NCI-H2196 (cell line): ENCODE measurements around the gene CHKA.

Source experiments
- DNase-seq: peaks from one replicate; lab custom pipeline; 2025; ENCODE audit not compliant: unreplicated experiment; lab: John Stamatoyannopoulos, UW

The CHKA gene

DNA sequence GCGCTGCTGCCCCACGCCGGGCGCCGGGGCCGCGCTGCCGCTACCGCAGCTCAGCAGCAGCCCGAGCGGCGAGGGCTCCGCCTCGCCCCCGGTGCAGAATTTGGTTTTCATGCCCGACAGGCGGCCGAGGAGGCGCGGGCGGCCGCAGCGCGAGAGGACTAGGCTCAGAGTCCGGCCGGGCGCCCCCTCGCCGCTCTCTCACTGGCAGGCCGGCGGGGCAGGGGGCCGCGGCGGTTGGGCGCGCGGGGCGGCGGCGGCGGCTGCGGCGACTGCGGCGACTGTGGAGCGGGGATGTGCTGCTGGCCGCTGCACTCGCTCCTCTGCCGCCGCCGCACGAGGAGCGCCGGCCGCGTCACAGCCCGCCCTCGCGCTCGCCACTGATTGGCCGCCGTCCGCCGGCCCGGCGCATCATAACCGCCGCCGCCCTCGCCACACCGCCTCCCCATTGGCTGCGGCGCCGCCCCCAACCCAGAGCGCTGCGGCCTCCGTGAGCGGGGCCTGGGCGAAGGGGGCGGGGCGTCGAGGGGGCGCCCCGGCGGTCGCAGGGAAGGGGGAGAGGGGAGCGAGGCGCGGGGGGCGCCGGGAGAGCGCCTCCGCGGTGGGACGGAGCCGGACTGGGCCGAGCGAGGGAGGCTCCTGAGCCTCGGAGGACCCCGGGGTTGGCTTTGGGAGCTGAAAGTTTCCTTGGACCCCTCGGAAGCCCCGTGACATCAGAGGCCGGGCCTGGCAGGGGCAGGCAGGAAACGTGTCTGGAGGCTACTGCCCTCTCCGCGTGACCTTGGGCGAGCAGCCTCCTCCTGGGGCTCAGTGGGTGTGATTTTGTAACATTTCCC is at the start of gene CHKA:
CHKA (minus strand) TSS at position 322 of the 833 bp plus-strand sequence; CDS start at position 111, 211 bp downstream.
- peak; percentile 94 for DNase-seq

DNA sequence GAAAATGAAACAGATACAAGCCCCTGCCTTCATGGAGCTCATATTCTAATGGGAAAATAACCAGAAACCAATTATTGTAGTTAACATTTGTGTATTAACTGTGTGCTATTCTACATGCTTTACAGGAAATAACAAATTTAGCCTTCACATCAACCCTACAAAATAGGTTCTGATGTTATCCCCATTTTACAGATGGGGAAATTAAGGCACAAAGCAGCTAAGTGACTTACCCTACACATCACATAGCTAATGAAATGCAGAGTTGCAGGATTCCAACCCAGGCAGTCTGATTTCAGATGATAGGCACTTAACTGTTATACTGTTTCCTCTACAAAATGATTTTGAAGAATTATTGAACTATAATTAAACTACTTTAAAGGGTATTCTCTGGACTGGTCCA is 48.3 kb upstream of the CHKA start:
- DNase-seq = no peak

DNA sequence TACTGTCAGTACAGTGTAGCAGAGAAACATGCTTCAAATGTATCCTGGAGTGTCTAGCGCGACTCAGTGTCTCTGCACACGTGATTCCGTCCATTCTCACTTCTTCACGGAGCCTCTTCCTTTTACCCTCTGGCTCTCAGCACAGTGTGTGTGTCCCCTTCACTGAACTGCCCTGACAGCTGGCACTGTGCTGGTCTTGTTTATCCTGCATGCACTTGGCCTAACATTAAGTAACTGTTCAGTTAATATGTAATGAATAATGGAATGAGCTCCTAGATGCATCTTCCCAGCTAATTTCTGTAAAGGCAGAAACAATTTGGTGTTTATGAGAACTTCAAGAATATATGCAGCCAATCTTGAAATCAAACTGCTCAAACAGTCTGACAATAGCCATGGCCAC is 47.5 kb upstream of the CHKA start:
- no peak for DNase-seq

DNA sequence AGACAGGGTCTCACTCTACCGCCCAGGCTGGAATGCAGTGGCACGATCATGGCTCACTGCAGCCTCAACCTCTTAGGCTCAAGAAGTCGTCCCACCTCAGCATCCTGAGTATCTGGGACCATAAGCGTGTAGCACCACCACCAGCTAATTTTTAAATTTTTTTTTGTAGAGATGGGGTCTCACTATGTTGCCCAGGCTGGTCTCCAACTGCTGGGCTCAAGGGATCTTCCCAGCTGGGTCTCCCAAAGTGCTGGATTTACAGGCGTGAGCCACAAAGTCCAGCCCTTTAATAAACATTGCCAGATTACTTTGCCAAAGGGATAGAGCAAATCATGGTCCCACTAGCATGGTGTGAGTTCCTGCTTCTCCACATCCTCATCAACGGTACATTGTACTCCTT is 46.3 kb upstream of the CHKA start:
- no peak for DNase-seq

DNA sequence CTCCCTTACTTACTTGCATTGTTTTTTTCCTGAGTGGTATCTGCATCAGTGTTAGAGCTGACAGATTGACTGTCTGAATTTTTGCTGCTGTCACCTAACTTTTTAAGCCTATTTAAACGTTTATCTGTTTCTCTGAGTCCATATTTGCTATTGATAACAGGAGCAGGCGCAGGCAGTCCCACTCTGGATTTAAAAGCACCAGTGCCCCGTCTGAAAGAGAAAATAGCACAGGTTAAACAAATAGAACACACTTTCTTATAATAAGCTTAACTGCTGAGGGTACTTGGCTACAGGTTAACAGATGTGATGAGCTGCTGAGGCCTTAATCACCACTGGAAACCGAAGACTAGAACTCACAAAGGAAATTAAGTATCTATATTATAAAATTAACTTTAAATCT is 45.8 kb upstream of the CHKA start:
- no peak for DNase-seq

DNA sequence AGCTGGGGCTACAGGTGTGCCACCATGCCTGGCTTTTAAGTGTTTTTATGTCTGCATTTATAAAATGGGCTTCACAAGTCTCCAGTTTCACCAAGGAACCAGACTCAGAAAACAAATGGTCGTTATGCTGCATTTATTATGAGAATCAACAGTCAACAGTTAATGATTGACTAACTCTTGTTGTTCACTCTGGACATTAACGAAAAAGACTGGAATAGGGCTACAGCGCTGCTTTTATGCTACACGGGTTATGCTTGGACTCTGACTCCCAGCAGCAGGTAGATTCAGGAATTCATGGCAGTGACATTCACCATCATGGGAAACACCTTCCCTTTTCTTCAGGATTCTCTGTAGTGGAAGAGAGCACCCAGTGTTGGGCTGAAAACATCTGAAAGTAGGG is 44.4 kb upstream of the CHKA start:
- DNase-seq = no peak

DNA sequence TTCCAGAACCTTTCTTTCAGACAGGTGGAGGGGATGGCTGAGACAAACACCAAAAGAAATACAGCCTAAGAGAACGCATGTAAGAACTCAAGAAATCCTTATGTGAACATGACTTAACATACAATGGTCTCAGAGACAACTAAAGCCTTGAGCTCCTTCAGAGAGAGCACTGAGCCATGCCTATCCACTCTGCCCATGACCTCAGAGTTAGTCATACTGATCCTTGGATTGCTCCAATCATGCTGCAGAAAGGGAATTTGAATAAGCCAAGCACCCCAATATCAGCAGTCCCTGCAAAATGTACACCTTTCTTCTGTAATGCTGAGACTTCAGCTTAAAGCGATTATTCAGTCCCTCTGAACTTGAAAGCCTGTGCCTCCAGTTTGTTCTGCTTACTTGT is 43.2 kb upstream of the CHKA start:
- no peak for DNase-seq

DNA sequence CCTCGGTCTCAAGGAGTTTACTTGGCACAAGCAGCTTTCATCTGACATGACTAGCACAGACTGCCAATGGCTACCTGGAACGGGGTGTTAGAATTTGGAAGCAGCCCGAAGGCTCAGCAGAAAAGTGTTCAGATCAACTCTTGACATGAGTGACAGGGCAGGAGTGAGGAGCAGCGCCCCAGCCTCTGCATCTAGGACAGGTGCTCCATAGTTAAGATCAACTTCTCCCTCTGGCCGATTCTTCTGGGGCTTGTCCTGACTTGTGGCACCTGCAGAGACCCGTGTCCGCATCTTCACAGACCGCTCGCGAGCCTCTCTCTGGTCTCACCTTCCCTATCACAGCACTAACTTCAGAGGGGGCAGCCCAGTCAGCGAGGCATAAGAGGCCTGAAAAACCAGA is 42.5 kb upstream of the CHKA start:
- no peak for DNase-seq

DNA sequence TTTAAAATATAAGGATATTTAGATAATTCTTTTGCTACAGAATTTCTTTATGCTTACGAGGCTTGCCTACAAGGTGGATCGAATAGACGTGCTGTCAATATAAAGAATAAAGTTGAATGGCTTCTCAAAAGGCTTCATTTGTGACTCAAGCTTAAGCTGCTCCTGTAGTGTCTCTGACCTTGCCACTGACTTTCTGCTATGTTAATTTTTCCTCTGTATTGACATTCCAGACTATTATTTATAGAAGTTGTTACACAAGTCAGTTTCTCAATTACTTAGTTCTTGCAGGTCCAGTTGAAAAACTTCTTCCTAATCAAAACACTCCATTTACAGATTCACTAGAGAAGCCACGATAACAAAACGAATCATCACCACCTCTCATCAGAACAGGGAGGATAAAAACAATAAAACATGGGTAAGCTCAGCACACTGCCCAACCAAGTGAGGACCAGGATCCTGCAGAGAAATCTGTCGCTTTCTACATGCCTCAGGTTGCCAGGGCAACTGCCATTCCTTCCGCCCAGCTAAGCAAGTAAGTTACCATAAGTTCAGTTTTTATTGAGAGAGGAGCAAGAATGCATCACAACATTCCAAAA is 39.0 kb upstream of the CHKA start:
- no peak for DNase-seq

DNA sequence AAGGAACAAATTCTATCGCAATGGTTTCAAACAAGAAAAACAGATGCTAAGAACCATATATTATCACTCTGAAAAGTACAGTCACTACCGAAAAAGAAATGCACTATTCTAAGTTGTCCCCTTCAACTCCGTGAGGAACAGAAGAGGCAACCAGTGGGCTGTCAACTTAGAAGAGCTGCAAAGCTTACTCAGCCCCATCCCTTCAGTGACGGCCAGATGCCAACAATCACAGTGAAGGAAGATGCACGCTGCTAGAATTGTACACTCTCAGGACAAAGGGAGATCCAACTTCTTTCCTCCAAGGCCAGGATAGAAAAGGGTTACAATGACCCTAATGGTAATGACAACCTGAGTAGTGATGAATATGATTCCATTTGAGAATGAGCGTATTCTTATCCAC is 38.5 kb upstream of the CHKA start:
- DNase-seq = no peak

DNA sequence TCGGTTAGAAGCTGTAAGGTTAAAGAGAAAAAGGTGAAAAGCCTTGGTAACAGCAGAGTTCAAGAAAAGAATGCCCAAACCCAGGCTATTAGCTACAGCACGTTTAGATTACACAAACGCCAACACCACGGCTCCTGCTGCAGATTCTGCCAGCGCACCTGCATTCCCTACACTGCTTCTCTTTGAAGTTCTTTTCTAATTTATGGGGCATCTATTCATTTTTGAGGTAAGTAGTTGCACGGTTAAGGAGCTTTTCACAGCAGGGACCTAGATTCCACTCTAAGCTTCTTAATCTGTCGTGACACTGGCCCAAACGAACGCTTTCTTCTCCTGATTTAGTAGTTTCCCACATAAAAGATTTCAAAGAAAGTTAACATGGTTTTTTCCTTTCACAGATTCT is 38.0 kb upstream of the CHKA start:
- DNase-seq = no peak

DNA sequence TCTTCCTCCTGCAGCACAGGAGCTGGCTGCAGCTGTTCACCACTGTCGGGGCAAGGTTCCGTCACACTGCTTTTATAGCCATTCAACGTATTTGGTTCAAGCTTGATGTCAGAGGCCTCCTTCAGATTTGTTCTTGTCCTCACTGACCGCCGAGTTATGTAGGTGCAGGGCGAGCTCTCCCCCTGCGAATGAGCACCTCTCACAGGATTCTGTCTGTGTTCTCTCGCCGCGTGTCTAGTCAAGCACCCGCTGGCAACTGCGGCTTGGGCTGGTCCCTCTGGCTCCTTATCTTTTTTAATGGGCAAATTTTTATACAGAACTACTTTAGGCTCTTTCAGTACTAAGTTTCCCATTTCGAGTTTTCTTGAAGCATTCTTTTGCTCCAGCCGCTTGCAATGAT is 37.4 kb upstream of the CHKA start:
- DNase-seq = no peak

DNA sequence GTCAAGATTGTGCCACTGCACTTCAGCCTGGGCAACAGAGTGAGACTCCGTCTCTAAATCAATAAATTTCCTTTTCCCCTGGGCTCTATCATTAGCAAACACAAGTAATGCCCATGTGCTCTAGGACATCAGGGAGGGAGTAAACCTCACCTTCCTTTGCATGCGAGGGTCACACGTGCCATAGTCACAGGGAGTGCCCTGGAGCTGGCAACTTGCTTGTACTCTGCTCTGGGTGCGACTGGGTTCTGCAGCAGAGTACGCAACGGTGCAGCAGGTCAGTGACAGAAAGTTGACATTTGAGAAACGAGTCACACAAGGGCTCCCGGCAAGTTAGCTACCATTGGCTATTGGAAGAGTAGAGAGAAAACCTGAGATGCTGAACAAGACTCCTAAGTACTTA is 32.6 kb upstream of the CHKA start:
- no peak for DNase-seq

DNA sequence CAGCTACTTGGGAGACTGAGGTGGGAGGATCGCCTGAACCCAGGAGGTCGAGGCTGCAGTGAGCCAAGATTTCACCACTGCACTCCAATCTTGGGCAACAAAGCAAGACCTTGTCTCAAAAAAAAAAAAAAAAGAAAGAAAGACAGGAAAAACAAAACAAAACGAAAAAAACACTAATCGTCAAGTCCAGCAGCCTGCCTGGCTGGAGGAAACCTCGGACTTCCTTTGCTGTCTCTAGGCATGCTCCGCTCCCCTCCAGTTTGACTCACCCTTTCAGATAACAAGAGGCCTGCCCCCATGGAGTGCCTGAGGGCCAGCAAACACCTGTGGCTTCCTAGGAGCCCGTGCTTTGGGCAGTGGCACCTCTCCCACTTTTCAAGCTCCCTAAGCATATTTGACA is 28.8 kb upstream of the CHKA start:
- DNase-seq = no peak

DNA sequence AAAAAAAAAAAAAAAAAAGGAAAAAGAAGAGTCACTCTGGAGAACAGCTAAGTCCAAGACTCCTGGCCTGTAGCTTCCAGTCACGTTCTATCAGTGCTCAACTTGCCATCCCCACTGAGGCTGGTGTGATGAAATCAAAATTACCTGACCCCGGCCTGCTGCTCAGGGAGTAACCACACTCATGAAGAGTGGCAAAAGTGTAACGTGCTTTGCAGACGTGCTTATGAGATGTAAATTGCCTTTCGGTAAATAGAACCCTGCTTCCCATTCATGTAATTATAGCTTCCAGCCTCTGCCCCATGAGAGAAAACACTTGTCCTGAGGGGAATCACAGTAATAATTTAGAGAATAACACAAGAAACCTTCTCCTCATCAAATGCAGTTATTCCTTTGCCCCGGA is 28.2 kb upstream of the CHKA start:
- no peak for DNase-seq

DNA sequence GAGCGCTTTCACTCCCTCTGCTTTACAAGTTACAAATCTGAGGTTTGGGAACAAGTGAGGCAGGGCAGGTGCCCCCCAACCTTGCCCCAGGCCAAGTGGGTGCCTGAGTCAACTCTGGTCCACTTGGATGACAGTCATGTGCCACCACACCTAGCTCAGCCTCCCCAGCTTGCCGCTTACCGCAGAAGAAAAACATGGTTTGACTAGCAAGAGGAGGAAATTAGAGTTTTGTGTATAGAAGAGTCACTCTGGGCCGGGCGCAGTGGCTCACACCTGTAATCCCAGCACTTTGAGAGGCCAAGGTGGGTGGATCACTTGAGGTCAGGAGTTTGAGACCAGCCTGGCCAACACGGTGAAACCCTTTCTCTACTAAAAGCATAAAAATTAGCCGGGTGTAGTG is 27.7 kb upstream of the CHKA start:
- DNase-seq = no peak

DNA sequence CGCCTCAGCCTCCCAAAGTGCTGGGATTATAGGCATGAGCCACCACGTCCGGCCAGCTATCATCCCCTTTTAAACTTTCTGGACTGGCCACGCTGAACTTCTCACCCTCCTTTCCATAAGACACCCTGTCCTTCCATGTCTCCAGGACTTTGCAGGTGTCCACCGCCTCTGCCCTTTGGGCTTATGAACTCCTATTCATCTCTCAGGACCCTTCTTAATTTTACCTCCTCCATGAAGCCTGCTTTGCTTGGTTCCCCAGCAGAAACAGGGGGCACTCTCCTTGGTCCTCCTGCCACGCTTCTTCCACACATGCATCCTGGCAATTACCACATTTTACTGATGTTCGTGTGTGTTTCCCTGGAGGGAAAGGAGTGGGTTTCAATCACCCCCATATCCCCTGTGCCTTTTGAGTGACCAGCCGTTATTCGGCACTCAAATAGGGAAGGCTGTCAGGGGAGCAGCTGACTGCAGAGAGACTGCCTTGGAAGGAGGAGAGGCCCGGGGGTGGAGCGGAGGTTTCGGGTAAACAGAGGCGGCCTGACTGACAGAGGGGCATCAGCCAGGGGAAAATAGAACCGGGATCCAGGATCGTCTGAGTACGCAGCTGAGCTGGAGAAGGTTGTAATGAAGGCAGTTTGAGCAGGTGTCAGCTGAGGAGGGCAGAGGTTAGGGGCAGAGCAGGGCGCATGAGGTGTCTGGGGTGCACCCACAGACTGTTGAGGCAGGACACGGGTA is 27.1 kb upstream of the CHKA start:
- no peak for DNase-seq

DNA sequence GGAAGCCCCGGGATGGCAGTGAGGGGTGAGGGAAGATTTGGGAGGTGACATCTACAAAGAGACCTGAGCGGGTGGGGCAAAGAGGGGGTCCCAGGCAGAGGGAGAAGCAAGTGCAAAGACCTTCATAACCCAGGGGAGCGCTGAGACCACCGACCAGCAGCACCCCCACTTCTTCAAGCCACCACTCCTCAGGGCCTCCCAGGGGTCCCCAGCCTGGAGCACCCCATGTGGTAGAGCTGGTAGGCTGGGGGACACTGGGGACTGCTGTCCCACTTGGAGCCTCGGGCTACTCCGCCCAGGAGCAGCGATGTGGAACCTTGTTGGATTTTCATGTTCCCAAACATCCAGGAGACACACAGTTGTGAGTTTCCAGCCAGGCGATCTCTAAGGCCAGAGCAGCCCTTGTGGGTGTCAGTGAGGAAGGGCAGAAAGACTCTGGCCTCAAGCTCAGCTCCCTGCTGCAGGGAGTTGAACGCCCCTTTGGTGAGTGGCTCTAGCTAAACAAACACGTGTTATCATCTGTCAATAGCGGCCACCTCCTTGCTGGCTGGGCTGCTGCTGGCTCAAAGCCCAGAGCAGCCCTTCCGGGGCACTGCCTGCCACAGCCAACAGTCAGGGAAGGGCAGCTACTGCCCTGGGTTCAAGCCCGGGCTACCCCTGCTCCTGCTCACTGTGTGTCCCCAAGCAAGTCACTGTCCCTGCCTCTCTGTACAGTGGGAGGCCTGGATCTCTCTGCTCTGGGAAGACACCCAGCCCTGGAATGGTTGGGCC is 25.7 kb upstream of the CHKA start:
- peak; percentile 91 for DNase-seq

DNA sequence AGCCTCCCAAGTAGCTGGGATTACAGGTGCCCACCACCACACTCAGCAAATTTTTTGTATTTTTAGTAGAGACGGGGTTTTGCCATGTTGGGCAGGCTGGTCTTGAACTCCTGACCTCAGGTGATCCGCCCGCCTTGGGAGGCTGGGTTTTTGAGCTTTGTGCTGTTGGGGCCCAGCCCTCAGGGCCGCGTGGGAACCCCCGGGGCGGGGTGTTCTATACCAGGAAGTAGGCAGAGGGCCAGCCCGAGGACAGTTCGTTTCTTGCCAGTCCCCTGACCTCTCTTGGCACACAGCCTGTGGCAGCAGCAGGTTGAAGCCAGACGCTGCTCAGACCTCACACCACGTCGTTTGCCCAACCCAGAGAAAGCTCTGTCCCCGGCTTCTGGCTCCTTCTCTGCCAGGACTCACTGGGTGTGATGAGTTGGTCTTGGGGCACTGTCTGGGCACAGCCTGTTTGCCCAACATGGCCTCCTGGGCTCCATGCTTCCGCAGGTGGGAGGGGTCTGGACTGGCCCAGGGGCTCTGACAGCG is 24.9 kb upstream of the CHKA start:
- peak; percentile 96 for DNase-seq

DNA sequence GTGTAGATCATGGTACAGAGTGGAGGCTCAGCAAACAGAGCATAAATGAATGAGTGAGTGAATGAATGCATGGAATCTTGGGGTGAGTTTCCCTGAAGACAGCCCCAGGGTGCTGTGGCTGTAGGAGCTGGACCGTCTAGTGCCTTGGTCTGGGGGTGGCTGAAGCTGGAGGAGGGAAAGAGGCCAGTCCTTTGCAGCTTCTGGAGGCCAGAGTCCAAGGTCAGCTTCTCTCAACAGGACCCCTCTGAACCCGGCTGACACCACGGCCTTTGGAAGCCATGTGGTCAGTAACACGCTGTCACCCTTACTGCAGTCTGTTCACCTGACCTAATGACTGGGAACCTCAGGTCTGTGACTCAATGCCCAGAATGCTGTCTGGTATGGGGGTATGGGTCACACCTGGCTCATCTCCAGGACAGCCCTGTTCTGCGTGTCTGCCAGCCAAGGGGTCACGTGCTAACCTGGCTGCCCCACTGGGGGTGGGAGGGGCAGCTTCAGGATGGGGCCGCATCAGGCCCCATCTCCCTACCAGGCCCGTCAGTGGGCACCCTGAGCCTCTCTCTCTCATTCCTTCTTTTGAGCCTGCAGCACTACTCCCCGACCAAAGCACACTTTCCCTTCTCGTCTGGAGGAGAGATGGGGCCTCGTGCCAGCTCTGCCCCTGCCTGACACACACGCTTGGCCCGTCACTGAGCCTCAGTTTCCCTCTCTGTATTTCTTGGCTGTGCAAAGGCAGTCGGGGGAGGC is 24.1 kb upstream of the CHKA start:
- DNase-seq = no peak

DNA sequence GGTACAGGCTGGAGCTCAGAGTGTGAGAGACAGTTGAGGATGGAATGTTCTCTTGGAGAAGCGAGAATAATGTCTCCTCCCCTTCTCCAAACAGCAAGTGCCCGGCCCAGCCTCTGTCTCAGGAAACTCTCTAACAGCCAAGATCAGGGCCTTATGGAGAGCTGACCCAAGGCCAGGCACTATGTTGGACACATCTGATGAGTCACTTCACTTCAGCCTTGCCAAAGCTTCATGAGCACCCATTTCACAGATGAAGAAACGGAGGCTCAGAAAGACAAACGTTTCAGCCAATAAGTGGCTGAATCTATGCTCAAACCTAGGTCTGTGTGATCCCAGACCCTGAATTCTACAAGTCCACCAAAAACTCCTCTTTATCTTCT is 22.1 kb upstream of the CHKA start:
- no peak for DNase-seq
